GM21515 (cell line): ENCODE results near the gene FKBP3.

ENCODE experiments used
- ATAC-seq: cut with Tn5 transposase; IDR thresholded peaks from one replicate; pipeline ENCODE4 v1.9.1; 2021; ENCODE audit not compliant: unreplicated experiment

FKBP3 gene

GRCh38 chr14:45065956-45066355 lies 68.3 kb downstream of the FKBP3 start:
- ATAC-seq = no peak
